Renal cortical epithelial cell (primary cell): ENCODE results near the gene USP53. TPM values are rescaled to one million over a fixed set of nuclear protein-coding genes. Genes with fewer than 3 reads are reported as not detected.
A peak's percentile ranks its signal among the peaks of the same experiment; 100 is the strongest.
"Not testable (repeated sequence)": the region's sequence is repeated elsewhere in the genome, so short reads cannot be mapped to it uniquely, and the experiment has no call there.

ENCODE experiments used
- DNase-seq: peaks from one replicate; pipeline ENCODE4 v3.0.0-alpha.2; 2011; ENCODE audit warnings: low read depth
- total RNA-seq: library from RNA; depleted of rRNA; stranded (reverse); fragments of >200 nt; gene quantifications from 2 replicates; pipeline ENCODE4 v1.2.3, GENCODE V29; 2014

USP53 gene
- total RNA-seq, 1 donor from 2014 or later = 47.2 TPM

DNA sequence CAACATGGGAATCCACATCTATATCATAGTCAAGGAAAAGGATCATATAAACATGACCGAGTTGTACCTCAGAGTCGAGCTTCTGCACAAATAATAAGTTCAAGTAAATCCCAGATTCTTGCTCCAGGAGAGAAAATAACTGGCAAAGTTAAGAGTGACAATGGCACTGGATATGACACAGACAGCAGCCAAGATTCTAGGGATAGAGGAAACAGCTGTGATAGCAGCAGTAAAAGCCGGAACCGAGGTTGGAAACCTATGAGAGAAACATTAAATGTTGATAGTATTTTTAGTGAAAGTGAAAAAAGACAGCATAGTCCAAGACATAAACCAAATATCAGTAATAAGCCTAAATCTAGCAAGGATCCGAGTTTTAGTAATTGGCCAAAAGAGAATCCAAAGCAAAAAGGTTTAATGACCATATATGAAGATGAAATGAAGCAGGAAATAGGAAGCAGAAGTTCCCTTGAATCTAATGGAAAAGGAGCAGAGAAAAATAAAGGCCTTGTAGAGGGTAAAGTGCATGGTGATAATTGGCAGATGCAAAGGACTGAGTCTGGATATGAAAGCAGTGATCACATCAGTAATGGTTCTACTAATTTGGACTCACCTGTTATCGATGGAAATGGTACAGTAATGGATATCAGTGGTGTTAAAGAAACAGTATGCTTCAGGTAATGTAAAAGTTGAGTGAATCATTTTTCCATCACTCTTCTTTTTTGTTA is 59.0 kb downstream of the USP53 start:
- DNase-seq = no peak

DNA sequence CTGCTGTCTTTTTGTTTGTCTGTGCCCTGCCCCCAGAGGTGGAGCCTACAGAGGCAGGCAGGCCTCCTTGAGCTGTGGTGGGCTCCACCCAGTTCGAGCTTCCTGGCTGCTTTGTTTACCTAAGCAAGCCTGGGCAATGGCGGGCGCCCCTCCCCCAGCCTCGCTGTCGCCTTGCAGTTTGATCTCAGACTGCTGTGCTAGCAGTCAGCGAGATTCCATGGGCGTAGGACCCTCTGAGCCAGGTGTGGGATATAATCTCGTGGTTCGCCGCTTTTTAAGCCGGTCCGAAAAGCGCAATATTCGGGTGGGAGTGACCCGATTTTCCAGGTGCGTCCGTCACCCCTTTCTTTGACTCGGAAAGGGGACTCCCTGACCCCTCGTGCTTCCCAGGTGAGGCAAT is 67.0 kb downstream of the USP53 start:
- not testable (repeated sequence) for DNase-seq

DNA sequence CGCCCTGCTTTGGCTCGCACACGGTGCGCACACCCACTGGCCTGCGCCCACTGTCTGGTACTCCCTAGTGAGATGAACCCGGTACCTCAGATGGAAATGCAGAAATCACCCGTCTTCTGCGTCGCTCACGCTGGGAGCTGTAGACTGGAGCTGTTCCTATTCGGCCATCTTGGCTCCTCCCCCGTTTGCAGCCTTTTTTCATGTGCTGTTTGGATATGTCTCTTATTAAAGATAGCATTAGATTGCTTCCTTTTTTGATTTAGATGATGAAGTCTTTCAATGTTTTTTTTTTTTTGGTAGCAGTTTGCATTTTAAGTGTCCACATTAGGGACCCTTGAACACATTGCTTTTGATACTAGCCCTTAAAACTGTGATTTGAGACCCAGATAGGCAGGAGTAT is 67.4 kb downstream of the USP53 start:
- DNase-seq = not testable (repeated sequence)

DNA sequence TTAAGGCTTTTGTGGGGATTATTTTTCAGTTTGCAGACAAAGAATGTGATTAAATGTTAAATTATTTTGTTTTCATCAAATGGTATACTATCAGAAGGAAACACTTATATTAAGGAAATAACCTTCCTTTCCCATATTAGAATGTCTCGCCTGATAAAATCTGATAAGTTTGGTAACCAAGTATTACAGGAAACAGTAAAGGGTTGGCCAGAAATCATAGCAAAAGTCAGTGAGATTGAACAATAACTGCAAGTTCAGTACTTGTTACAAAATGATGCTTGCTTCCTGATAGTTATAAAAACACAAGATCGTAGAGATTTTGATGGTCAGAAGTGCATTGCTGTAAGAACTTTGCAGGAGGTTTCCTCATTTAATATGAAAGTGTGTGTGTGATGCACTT is 68.9 kb downstream of the USP53 start:
- DNase-seq = no peak

DNA sequence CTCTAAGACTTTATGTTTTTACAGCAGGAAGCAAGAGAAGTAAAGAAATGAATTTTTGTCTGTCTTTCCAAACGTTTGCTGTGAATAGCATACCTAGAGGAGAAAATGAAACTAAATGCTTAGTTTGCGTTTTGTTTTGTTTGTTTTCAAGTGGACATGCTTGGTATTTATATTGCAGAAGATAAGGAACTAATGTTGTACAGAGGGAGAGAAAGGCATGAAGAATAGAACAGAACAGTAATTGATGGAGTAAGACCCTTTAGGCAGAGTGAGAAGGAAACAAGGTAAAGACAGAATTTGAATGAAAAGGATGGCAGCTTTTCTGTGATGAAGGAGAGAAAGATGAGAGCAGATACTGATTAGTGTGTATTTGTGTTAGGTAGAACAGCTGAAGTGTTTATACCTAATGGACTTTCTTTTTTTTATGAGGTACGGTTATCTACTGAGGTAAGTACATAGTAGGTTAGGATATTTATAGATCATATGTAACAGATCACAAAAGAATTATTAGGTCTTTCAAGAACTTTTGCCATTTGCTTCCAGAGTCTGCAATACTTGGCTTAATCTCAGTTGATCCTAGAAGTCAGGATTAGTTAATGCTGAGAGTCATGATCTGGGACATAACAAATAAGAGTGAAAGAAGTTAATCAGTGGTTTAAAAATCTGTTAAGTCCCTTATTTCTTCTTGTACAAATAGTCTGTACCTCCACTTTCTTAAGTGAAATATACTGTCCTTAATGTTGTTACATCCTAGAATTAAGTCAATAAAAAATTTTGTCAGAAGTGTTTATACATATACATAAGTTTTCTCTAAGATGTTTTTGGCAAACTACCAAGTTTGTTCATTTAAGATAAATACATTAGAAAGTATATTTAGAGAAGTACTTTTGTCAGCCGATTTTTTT is 72.6 kb downstream of the USP53 start:
- peak; percentile 59 for DNase-seq

DNA sequence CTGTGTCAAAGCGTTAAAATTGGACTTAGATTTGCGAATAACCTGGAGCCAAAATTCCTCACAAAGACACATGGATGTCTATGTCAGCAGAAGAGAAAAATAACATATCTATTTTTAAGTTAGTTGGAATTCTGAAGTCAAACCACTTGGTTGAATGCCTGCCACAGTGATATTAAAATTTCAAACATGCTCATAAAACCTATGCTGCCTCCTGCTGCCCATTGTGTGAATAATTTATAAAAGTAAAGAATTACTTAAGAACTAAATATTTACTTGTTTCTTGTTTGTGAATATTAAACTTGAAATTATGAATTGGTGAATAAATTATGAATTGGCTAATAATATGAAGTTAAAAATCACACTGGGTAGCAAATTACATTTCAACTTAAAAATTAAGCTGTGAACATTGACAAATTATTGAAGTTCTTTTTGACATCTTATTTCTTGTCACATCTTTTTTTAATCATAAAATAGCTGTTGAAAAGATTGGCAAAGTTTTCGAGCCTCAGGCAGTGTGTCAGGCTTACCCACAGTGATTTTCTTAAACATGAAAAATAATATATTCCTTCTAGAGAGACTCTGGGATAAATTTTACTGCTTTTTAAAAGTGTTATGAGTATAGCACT is 74.0 kb downstream of the USP53 start:
- DNase-seq = peak; percentile 69

DNA sequence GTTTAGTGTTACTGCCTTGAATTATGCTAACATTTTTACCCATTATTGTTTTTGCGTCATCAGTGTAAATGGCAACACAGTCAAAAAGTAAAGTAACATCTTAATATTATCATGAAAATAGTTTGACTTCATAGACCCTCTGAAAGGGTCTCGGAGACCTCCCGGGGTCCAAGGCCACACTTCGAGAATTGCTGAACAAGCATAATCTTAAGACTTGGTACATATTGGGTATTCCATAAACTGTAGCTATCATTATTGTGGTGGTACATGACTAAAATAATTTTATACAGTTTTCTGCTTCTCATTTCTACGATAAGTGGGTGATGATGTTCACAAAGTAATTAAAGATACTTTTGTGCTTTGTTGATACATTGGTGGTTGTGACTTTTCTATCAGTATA is 76.8 kb downstream of the USP53 start:
- DNase-seq = no peak

DNA sequence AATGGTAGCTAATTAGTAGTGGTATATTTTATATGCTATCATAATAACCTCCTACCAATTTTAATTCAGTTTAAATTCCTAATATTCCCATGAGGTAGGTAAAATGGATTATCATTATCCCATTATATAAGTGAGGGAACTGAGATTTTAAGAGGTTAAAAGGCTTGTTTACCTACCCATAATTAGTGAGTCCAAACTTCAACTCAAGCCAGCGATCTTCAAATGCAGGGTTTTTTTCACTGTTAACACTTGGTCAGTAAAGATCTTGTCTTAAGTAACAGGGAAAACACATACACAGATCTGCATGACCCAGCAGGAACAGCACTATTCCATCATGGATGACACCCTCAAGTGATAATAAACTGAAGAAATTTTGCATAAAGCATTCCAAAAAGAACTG is 78.1 kb downstream of the USP53 start:
- no peak for DNase-seq

DNA sequence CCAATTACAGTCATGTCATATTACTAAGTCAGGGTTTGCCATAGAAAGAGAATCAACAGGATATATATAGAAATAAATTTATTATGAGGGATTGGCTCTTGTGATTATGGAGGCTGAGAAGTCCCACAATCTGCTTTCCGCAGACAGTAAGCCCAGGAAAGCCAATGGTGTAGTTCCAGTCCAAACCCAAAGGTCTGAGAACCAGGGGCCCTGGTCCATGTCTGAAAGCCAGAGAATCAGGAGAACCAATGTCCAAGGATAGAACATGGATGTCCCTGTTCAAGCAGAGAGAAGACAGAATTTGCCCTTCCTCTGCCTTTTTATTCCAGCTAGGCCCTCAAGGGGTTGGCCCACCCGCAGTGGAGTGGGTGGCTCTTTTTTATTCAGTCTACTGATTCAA is 83.8 kb downstream of the USP53 start:
- DNase-seq = no peak

DNA sequence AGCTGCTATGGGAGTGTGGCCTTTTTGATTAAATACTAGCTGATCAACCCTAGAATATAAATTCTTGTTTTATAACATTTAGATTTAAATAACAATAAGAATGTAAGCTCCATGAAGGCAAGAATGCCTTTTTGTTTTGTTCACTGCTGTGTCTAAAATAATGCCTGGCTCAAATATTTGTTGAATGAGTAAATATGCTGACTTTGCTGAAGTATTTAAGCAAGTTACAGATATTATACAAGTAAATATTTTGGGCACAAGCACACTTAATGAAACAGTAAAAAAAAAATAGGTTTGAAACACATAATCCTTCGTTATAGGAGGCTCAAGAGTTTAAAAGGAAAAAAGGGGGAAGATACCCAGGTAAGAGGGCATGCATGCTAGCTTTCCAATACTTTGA is 85.3 kb downstream of the USP53 start:
- DNase-seq = no peak

DNA sequence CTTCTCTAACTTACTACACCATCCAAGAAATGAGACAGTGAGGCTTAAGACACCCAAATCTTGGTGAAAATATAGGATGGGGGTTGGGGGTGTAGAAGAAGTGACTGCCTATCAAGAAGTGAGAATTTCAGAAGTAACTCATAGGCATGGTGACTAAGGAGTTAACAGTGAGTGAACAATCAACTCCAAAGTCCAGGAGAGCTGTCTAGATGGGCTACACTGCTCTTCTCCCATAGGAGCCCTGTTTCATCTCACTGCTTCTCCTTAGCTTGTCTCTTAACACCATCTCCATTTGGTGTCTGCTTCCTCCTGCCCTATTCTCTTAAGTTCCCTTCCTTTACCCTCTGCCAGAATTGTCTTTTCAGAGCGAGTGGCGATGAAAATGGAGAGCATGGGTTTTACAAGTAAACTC is 86.8 kb downstream of the USP53 start:
- peak; percentile 42 for DNase-seq

DNA sequence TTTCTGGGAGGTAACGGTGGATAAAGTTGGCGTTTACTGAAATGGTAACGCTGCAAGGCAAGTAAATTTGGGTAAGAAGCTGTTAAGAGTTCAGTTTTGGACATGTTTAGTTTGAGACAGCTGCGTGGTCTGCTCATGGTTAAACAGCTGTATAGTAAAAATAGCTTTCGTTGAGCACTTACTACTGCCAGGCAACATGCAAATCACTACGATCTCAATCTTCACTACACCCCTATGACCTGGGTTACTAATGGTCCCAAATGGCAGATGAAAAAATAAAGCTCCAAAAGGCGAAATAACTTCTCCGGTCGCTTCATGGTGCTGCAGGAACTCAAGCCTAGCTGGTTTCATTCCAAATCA is 87.2 kb downstream of the USP53 start:
- no peak for DNase-seq

DNA sequence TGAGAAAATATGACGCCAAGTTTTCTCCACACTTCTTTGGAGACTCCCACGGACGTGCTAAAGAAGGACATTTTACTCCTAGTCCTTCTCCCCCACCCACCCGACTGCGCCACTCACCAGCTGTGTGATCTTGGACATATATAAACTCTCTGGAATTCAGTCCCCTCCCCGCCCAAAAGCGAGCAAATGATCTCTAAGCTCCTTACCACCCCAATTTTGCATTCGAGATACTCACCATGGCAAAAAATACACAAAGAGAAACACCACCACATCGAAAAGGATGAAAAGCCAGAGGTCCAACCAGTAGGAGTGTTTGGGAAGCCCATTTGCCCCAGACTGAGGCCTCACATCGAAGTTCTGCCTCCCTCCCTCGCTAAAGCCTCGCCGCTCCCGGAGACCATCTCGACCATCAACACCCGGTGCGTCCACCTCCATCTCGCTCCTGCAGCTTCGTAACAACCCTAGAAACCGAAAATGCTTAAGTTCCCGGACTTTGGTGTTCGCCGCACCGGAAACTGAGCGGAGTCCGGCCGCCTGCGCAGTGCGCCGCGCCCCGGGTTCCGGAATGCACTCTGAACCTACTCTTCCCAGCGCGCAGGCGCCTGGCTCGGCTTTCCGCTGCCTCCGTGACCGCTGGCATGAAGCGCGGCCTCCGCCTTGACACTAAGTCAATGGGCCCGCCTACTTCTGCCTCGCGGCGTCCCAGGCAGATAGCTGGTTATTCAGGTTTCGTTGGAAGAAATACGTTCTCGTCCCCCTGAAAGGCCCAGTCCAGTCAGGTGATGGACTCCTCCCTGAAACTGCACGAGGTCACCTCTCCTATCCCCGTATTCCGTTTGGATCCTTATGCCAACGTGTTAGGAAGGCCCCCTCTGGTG is 87.8 kb downstream of the USP53 start:
- DNase-seq = peak; percentile 87

DNA sequence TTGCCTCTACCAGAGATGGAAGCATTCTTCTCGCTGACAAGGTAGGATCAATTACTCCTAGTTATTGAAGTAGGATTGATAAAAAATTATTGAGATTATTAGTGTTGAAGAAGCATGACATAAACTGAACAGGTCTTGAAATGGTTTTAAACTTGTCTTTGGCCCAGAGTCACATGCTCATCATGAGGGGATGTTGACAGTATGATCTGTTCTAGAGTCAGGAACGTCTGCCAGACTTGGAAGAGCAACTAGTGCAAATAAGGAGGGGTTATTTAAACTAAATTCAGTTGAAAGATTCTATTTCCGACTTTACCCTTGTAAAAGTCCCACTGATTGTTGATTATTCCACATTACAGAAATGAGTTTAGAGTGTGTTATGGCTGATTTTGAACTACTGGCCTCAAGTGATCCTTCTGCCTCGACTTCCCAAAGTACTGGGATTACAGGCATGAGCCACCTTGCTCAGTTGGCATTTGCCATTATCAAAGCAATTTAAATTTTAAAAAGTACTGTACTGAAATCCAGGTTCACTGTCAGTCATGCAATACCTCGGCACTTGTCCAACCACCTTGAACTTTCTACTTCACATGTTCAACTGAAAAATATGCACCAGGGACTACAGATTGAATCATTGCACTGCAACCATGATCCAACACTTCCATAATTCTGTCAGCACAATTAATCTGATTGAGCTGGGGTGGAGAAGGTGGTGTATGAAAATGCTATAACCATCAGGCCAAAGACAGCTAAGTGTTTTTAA is 89.7 kb downstream of the USP53 start:
- DNase-seq = no peak

DNA sequence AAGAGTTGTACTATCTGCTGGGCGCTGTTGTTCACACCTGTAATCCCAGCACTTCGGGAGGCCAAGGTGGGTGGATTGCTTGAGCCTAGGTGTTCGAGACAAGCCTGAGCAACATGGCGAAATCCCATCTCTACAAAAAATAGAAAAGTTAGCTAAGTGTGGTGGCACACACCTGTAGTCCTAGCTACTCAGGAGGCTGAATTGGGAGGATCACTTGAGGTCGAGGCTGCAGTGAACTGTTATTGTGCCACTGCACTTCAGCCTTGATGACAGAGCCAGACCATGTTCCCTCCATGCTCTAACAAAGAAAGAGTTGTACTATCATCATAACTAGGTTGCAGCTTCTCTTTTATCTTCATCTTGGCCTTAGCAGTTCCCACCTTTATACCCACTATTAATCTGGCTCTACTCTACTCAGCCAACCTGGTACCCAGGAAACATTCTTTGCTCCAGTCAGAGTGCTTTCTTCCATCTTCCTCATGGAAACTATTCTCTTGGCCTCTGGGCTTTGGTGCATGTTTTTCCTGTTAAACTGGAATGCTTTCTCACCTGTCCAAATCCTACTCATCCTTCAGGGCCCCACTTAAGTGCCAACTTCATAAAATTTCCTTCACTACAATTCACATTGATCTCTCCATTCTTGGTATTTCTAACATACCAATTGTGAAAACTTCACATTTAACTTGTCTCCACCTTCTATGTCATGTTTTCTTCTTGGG is 91.2 kb downstream of the USP53 start:
- DNase-seq = no peak

DNA sequence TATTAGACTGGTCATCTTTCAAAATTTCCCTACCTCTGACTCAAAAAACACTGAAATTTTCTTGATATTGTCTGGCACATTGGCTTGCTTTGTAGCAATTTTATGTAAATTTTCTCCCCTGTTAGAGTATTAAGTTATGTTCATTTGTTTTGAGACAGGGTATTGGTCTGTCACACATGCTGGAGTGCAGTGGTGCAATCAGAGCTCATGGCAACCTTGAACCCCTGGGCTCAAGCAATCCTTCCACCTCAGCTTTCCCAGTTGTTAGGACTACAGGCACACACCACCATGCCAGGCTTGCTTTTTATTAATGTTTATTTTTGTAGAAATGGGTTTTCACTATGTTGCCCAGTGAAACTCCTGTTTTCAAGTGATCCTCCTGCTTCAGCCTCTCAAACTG is 91.9 kb downstream of the USP53 start:
- DNase-seq = no peak

DNA sequence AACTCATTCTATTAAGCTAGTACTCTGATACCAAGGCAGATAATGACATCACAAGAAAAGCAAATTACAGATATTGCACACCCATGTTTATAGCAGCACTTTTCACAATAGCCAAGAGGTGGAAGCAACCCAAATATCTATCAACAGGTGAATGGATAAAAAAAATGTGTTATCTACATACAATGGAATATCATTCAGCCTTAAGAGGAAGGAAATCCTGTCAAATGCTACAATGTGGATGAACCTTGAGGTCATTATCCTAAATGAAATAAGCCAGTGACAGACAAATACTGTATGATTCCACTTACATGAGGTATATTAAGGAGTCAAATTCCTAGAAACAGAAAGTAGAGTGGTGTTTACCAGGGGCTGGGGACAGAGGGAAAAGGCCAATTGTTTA is 95.1 kb downstream of the USP53 start:
- no peak for DNase-seq

DNA sequence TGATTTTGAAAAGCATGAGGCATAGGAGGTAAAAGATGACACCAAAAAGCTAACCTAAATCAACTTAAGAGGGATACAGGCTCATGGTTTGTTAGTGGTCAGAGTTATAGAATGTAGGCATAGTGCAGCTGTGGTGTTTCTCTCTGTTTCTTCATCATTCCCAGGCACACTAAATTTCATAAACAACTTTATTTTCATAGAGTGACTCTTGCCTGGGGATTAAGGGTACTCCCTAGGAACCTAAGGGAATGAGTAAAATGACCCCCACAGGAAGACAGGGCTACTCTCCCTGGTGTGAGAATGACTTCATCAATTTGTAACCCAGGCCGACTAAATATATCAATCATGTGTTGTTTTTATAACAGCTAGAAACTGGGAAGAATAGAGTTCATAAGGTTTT is 98.3 kb downstream of the USP53 start:
- no peak for DNase-seq

DNA sequence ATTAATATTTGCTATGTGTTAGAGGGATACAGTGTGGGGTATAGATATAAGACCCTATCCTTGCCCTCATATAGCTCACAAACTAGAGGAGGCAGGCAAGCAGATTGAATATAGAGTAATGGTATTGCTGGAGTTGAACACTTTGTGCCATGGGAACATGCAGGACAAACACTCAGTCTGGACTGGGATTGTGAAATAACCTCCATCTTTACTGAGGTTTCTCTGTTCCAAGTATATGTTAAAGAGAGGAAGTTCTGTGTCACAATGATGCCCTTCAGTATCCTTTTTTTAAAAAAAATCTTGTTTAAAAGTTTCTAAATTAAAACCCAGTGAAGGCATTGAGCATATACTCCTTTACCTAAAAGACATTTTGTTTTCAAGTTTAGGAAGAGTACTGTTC is 100.7 kb downstream of the USP53 start:
- no peak for DNase-seq

DNA sequence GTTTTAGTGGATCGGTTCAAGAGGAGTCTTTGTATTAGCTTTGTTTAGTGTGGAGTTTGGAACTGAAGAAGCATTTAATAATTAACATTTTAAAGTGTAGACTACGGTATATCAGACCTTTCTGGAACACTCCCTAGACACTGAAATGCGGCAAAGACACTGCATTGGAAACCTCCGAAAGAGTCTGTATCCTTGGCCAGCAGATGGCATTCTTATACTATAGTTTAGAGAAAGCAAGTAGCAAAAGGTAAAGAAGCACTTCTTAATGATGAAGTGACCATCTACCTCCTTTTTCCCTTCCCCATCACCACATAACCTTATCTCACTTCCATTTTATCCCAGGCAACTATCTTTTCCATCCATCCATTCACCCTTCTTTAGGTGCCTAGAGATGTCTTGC is 101.8 kb downstream of the USP53 start:
- DNase-seq = peak; percentile 66
